ENCODE results near the gene BUB1.

BUB1 gene

GRCh38 chr2:110670826-110671225 is 7.0 kb downstream of the BUB1 start:
- DNase-seq (ENCODE audit: low read depth): no peak
- no peak overlapping the region for H3K4me3 ChIP-seq (ENCODE audit: control insufficient read depth, low read depth, low read length)
- no peak for TF ChIP-seq CTCF (conservative IDR thresholded peaks at IDR 0.05; ENCODE audit: control insufficient read depth, insufficient read depth, low read depth, low read length)

DNA sequence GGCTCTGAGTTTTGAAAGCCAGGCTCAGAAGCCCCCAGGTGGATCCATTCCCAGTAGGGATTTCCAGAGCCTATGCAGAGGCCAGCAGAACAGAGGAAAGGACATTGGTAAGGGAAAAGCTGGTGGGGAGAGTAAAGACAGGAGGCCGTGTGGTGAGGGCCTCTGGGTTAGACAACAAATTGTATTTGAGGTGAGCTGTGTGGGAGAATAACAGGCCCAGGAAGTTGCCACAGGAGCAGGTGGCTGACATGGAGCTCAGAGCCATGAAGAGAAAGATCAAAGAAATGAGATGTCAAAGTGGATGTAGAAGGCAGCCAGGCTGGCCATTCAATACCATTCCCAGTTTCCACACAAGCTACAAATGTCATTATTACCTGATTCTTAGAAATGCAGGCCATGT is 8.8 kb downstream of the BUB1 start:
- no peak overlapping the region for H3K4me3 ChIP-seq (ENCODE audit: control insufficient read depth, low read depth, low read length)
- no peak for DNase-seq (ENCODE audit: low read depth)
- TF ChIP-seq CTCF (conservative IDR thresholded peaks at IDR 0.05; ENCODE audit: control insufficient read depth, insufficient read depth, low read depth, low read length): no peak

DNA sequence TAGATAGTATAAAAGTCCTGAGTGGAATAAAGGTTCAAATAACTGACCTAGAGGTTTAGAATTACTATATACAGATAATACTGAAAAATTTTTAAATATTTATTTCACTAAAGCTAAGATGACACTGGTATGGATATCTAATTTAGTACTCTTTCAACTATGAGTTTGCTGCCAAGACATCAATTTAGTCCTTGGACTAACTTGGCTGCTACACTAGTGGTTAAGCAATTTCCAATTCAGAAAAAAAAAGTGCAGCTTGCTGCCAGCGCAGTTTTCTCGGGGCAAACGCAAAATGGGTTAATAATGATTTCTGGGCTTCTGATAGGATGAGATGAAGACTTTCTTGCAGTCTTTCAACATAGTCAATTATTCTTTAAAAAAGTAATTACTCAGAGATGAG is 10.8 kb downstream of the BUB1 start:
- no peak for TF ChIP-seq CTCF (conservative IDR thresholded peaks at IDR 0.05; ENCODE audit: control insufficient read depth, insufficient read depth, low read depth, low read length)
- no peak overlapping the region for H3K4me3 ChIP-seq (ENCODE audit: control insufficient read depth, low read depth, low read length)
- no peak for DNase-seq (ENCODE audit: low read depth)

- DNase-seq (ENCODE audit: low read depth): no peak
- TF ChIP-seq CTCF (conservative IDR thresholded peaks at IDR 0.05; ENCODE audit: control insufficient read depth, insufficient read depth, low read depth, low read length): no peak
- no peak overlapping the region for H3K4me3 ChIP-seq (ENCODE audit: control insufficient read depth, low read depth, low read length)
Measured at GRCh38 chr2:110664135-110664534, 13.7 kb downstream of the BUB1 start.

- no peak overlapping the region for H3K4me3 ChIP-seq (ENCODE audit: control insufficient read depth, low read depth, low read length)
- no peak for DNase-seq (ENCODE audit: low read depth)
- TF ChIP-seq CTCF (conservative IDR thresholded peaks at IDR 0.05; ENCODE audit: control insufficient read depth, insufficient read depth, low read depth, low read length): no peak
Measured at GRCh38 chr2:110662560-110662959, 15.3 kb downstream of the BUB1 start.

DNA sequence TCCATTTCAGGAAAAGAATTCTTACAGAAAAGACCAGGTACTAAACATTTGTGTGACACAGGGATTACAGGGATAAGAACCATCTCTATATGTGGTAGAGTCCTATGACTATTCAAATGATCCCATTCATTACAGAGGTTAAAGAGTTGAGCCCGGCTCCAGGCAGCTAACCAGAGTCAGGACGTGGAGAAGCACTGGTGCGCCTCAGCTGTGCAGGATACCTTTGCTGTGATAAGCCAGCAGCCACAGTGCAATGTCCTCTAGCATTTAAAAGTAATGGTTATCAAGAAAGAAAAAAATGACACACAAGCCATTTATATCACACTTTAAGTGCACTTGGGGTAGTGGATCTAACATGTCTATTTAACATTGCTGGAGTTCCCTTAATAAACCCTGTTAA is 17.3 kb downstream of the BUB1 start:
- no peak for TF ChIP-seq CTCF (conservative IDR thresholded peaks at IDR 0.05; ENCODE audit: control insufficient read depth, insufficient read depth, low read depth, low read length)

GRCh38 chr2:110659248-110659647 is 18.6 kb downstream of the BUB1 start:
- no peak for TF ChIP-seq CTCF (conservative IDR thresholded peaks at IDR 0.05; ENCODE audit: control insufficient read depth, insufficient read depth, low read depth, low read length)
- no peak for DNase-seq (ENCODE audit: low read depth)
- H3K4me3 ChIP-seq (ENCODE audit: control insufficient read depth, low read depth, low read length): no peak overlapping the region

More for the DNA sequence above, 17.3 kb downstream of the BUB1 start:
- DNase-seq (ENCODE audit: low read depth): no peak
- no peak overlapping the region for H3K4me3 ChIP-seq (ENCODE audit: control insufficient read depth, low read depth, low read length)

All from fibroblast of mammary gland (primary cell).